ENCODE data around the gene GGA2. TPM values are rescaled to one million over a fixed set of nuclear protein-coding genes. Genes with fewer than 3 reads are reported as not detected.

The GGA2 gene
- total RNA-seq, 1 experiment from 2014 or later: 142 TPM

GRCh38 chr16:23518435-23518891 is 8.2 kb upstream of the GGA2 start:
- ChIA-PET POLR2A (ENCODE audit: low non-redundant PET) (no interaction called here), CTCF (no interaction called here)
- no peaks in the 10 kb centered on the region for H3K4me1 ChIP-seq (ENCODE audit: insufficient read depth, low read length, poor library complexity, severe bottlenecking)
- no peak overlapping the region for H3K4me3 ChIP-seq (ENCODE audit: low read depth, low read length, poor library complexity, severe bottlenecking)
- no peak for DNase-seq (ENCODE audit: low spot score)
- no peaks in the 10 kb centered on the region for H3K9me3 ChIP-seq (ENCODE audit: low read depth, low read length, poor library complexity, severe bottlenecking)
- TF ChIP-seq CTCF (conservative IDR thresholded peaks at IDR 0.05; ENCODE audit: low read depth, low read length) (no peak), EZH2 (IDR thresholded peaks at IDR 0.05; ENCODE audit: borderline replicate concordance, low read depth, low read length, poor library complexity, severe bottlenecking) (no peak)
- peaks cover 29% of the 10 kb centered on the region for H3K36me3 ChIP-seq (ENCODE audit: insufficient read depth, low read length, poor library complexity, severe bottlenecking)
- H3K27me3 ChIP-seq (replicated peaks; ENCODE audit: insufficient read depth, low read depth, low read length, poor library complexity): no peaks in the 10 kb centered on the region
- intact Hi-C loops (cut with micrococcal nuclease; ENCODE audit: unreplicated experiment): no loop called here
- BruUV-seq (replicated peaks): no TSS peak
- no peak overlapping the region for H3K27ac ChIP-seq (ENCODE audit: low read depth, low read length, poor library complexity, severe bottlenecking)

- Histone ChIP-seq H3K27me3 (replicated peaks; ENCODE audit: insufficient read depth, low read depth, low read length, poor library complexity) (no peaks in the 10 kb centered on the region), H3K9me3 (ENCODE audit: low read depth, low read length, poor library complexity, severe bottlenecking) (no peaks in the 10 kb centered on the region), H3K4me3 (ENCODE audit: low read depth, low read length, poor library complexity, severe bottlenecking) (no peak overlapping the region), H3K4me1 (ENCODE audit: insufficient read depth, low read length, poor library complexity, severe bottlenecking) (no peaks in the 10 kb centered on the region), H3K36me3 (ENCODE audit: insufficient read depth, low read length, poor library complexity, severe bottlenecking) (peaks cover 11% of the 10 kb centered on the region), H3K27ac (ENCODE audit: low read depth, low read length, poor library complexity, severe bottlenecking) (no peak overlapping the region)
- intact Hi-C loops (cut with micrococcal nuclease; ENCODE audit: unreplicated experiment): no loop called here
- DNase-seq (ENCODE audit: low spot score): no peak
- no TSS peak for BruUV-seq (replicated peaks)
- CTCF ChIA-PET: no interaction called here
- TF ChIP-seq EZH2 (IDR thresholded peaks at IDR 0.05; ENCODE audit: borderline replicate concordance, low read depth, low read length, poor library complexity, severe bottlenecking) (no peak), CTCF (conservative IDR thresholded peaks at IDR 0.05; ENCODE audit: low read depth, low read length) (no peak)
- POLR2A ChIA-PET (ENCODE audit: low non-redundant PET): no interaction called here
Measured at GRCh38 chr16:23516366-23517137, 6.3 kb upstream of the GGA2 start.

GRCh38 chr16:23515881-23516280 is 5.6 kb upstream of the GGA2 start:
- peaks cover 10% of the 10 kb centered on the region for H3K36me3 ChIP-seq (ENCODE audit: insufficient read depth, low read length, poor library complexity, severe bottlenecking)
- TF ChIP-seq EZH2 (IDR thresholded peaks at IDR 0.05; ENCODE audit: borderline replicate concordance, low read depth, low read length, poor library complexity, severe bottlenecking) (no peak), CTCF (conservative IDR thresholded peaks at IDR 0.05; ENCODE audit: low read depth, low read length) (no peak)
- no peak overlapping the region for H3K4me3 ChIP-seq (ENCODE audit: low read depth, low read length, poor library complexity, severe bottlenecking)
- CTCF ChIA-PET: no interaction called here
- POLR2A ChIA-PET (ENCODE audit: low non-redundant PET): no interaction called here
- no peaks in the 10 kb centered on the region for H3K4me1 ChIP-seq (ENCODE audit: insufficient read depth, low read length, poor library complexity, severe bottlenecking)
- no peaks in the 10 kb centered on the region for H3K27me3 ChIP-seq (replicated peaks; ENCODE audit: insufficient read depth, low read depth, low read length, poor library complexity)
- no peaks in the 10 kb centered on the region for H3K9me3 ChIP-seq (ENCODE audit: low read depth, low read length, poor library complexity, severe bottlenecking)
- BruUV-seq (replicated peaks): no TSS peak
- intact Hi-C loops (cut with micrococcal nuclease; ENCODE audit: unreplicated experiment): no loop called here
- no peak for DNase-seq (ENCODE audit: low spot score)
- no peak overlapping the region for H3K27ac ChIP-seq (ENCODE audit: low read depth, low read length, poor library complexity, severe bottlenecking)

Data from A673 (cell line).